ENCODE results near the gene TLK1. TPM values are rescaled to one million over a fixed set of nuclear protein-coding genes. Genes with fewer than 3 reads are reported as not detected.

Gene TLK1
- total and polyA plus RNA-seq, 2 of the 4 experiments (the other 2 are of a cell fraction) = 7.3 to 12.5 TPM

GRCh38 chr2:171098607-171099006 lies 62.1 kb downstream of the TLK1 start:
- H4K5ac ChIP-seq (ENCODE audit: low read depth, low read length) = no peak overlapping the region
- H3K79me1 ChIP-seq (ENCODE audit: low read depth in 1 of 2, low read length in 2 of 2) = peaks cover 18 to 43% of the 10 kb centered on the region in 2 experiments
- no peak overlapping the region for H2AFZ ChIP-seq (replicated peaks; ENCODE audit: low read length, poor library complexity)
- intact Hi-C loops (cut with micrococcal nuclease) = loop anchor here (5.0 kb wide), 1 partner anchor 34 kb away; no protein-coding TSS in a partner anchor
- ChIA-PET POLR2A (ENCODE audit: unreplicated experiment) (no interaction called here), CTCF (no interaction called here)
- no peak overlapping the region for H3K23ac ChIP-seq (ENCODE audit: low read depth, low read length)
- no peak overlapping the region for H2BK15ac ChIP-seq (ENCODE audit: low read depth, low read length)
- no TSS peak for BruUV-seq (replicated peaks)
- H3K14ac ChIP-seq (replicated peaks; ENCODE audit: low read depth, low read length) = no peak overlapping the region
- H3K4me3 ChIP-seq (ENCODE audit: insufficient read depth, low read depth, low read length) = no peak overlapping the region
- TF ChIP-seq POLR2A (IDR thresholded peaks at IDR 0.05; ENCODE audit: low read depth, low read length) (no peak), RCOR1 (IDR thresholded peaks at IDR 0.05; ENCODE audit: insufficient replicate concordance, low read length) (no peak), SMC3 (IDR thresholded peaks at IDR 0.05; ENCODE audit: low read depth, low read length) (no peak), MAFK (IDR thresholded peaks at IDR 0.05; ENCODE audit: low read depth, low read length) (no peak), FOS (IDR thresholded peaks at IDR 0.05; ENCODE audit: low read depth, low read length) (no peak), CTCF (conservative IDR thresholded peaks at IDR 0.05; ENCODE audit: low read depth, low read length) (no peak), MXI1 (IDR thresholded peaks at IDR 0.05; ENCODE audit: borderline replicate concordance, low read depth, low read length) (no peak), USF2 (IDR thresholded peaks at IDR 0.05; ENCODE audit: low read depth, low read length) (no peak), BHLHE40 (IDR thresholded peaks at IDR 0.05; ENCODE audit: low read depth, low read length) (no peak), MAZ (IDR thresholded peaks at IDR 0.05; ENCODE audit: borderline replicate concordance, low read depth, low read length) (no peak), ELK1 (IDR thresholded peaks at IDR 0.05; ENCODE audit: borderline replicate concordance, low read depth, low read length) (no peak), RAD21 (IDR thresholded peaks at IDR 0.05; ENCODE audit: low read length) (no peak), RFX5 (IDR thresholded peaks at IDR 0.05; ENCODE audit: low read depth, low read length) (no peak), CEBPB (IDR thresholded peaks at IDR 0.05; ENCODE audit: low read depth, low read length) (no peak)
- no peak overlapping the region for H3K9ac ChIP-seq (ENCODE audit: low read depth, low read length)
- dilution Hi-C loops (cut with HindIII; ENCODE audit: low sequenced_read_pairs, unreplicated experiment) = no loop called here
- peaks cover 28% of the 10 kb centered on the region for H4K20me1 ChIP-seq (ENCODE audit: insufficient read depth, low read length)
- H3K9me1 ChIP-seq (ENCODE audit: insufficient read depth, low read length) = no peaks in the 10 kb centered on the region
- H2BK120ac ChIP-seq (ENCODE audit: low read depth, low read length) = no peak overlapping the region
- H3K27ac ChIP-seq (ENCODE audit: insufficient read depth, low read length) = no peak overlapping the region
- H3K4me1 ChIP-seq (ENCODE audit: control insufficient read depth, insufficient read depth, low read length) = no peaks in the 10 kb centered on the region
- H3K4me2 ChIP-seq (ENCODE audit: low read depth, low read length) = no peak overlapping the region
- H4K91ac ChIP-seq (ENCODE audit: insufficient read depth, low read depth, low read length) = no peak overlapping the region
- no peak overlapping the region for H3K18ac ChIP-seq (ENCODE audit: low read depth, low read length)
- H3K4ac ChIP-seq (ENCODE audit: low read depth, low read length) = no peak overlapping the region
- H2AK5ac ChIP-seq (ENCODE audit: low read depth, low read length) = no peak overlapping the region
- H2AK9ac ChIP-seq (replicated peaks; ENCODE audit: low read depth, low read length, poor library complexity) = no peak overlapping the region
- in situ Hi-C loops (cut with MboI; ENCODE audit: low sequenced_read_pairs) = no loop called here
- 0 out of 2 replicates have a peak, but pooled peaks cover 1% of the 10 kb centered on the region for H3K36me3 ChIP-seq (ENCODE audit: control insufficient read depth, insufficient read depth, low read length)
- ATAC-seq (ENCODE audit: low read depth) (no peak), DNase-seq (no peak)
- no peak overlapping the region for H3K56ac ChIP-seq (ENCODE audit: extremely low read depth, insufficient read depth, low read length)
- H4K8ac ChIP-seq (ENCODE audit: low read depth in 2 of 2, low read length in 2 of 2) = no peak overlapping the region
- H2BK20ac ChIP-seq (ENCODE audit: low read depth, low read length) = no peak overlapping the region
- peaks cover 9% of the 10 kb centered on the region for H3K9me3 ChIP-seq (ENCODE audit: control insufficient read depth, insufficient read depth, low read length)
- no peak overlapping the region for H2BK5ac ChIP-seq (ENCODE audit: low read depth, low read length, poor library complexity, severe bottlenecking)
- H3K27me3 ChIP-seq (ENCODE audit: control insufficient read depth, insufficient read depth, low read length) = no peaks in the 10 kb centered on the region
